Right lobe of liver (tissue), 4 donors: Measurements from ENCODE around the gene TRIM38.
"Not testable (repeated sequence)": the region's sequence is repeated elsewhere in the genome, so short reads cannot be mapped to it uniquely, and the experiment has no call there.

Source experiments
- POLR2A ChIP-seq: fragments of 450-650 bp; IDR thresholded peaks from one replicate; pipeline ENCODE4 v1.6.1; 2017; ENCODE audit warnings: antibody characterized with exemption, mild to moderate bottlenecking
- TF ChIP-seq, protein P1 (sequence below), 4 donors: fragments of 200-600 bp in 3 of 4; fragments of 450-650 bp in 1 of 4; IDR thresholded peaks; one replicate each; pipeline versions ENCODE4 v1.5.1 to v1.8.0; 2016 to 2022; ENCODE audit warnings: antibody characterized with exemption in 4 of 4, mild to moderate bottlenecking in 2 of 4
- donor health status: DM: no; HTN: no; CAD: no.
- donor health status: DM: no; HTN: no; CAD: no.
- donor health status: DM: no; HTN: yes; CAD: no.

DNA sequence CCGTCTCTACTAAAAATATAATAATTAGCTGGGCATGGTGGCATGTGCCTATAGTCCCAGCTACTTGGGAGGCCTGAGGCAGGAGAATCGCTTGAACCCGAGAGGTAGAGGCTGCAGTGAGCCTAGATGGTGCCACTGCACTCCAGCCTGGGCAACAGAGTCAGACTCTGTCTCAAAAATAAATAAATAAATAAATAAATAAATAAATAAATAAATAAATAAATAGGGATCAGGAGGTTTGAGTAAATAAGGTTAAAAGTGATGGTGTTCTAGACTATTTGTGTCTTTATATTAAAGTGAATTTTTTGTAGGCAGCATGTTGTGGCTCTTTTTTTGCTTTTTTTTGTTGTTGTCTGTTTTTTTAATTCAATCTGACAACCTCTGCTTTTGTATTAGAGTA lies 15.1 kb upstream of the TRIM38 start:
- TF ChIP-seq, protein P1, sequence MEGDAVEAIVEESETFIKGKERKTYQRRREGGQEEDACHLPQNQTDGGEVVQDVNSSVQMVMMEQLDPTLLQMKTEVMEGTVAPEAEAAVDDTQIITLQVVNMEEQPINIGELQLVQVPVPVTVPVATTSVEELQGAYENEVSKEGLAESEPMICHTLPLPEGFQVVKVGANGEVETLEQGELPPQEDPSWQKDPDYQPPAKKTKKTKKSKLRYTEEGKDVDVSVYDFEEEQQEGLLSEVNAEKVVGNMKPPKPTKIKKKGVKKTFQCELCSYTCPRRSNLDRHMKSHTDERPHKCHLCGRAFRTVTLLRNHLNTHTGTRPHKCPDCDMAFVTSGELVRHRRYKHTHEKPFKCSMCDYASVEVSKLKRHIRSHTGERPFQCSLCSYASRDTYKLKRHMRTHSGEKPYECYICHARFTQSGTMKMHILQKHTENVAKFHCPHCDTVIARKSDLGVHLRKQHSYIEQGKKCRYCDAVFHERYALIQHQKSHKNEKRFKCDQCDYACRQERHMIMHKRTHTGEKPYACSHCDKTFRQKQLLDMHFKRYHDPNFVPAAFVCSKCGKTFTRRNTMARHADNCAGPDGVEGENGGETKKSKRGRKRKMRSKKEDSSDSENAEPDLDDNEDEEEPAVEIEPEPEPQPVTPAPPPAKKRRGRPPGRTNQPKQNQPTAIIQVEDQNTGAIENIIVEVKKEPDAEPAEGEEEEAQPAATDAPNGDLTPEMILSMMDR (IDR thresholded peaks at IDR 0.05) = not testable (repeated sequence)
- TF ChIP-seq POLR2A = not testable (repeated sequence)
